Measurements from ENCODE around the gene ZSWIM5.

GRCh38 chr1:45246760-45247159 lies 40.4 kb upstream of the ZSWIM5 start:
- no peak for TF ChIP-seq CTCF (IDR thresholded peaks at IDR 0.05)
- TF ChIP-seq POLR2AphosphoS5 (IDR thresholded peaks at IDR 0.05; ENCODE audit: insufficient read depth in 1 of 2, low read depth in 1 of 2): peak in 1 of 2 donors; percentile 79
- TF ChIP-seq POLR2A (IDR thresholded peaks at IDR 0.05): no peak
